H9 (cell line): ENCODE measurements around the gene DOC2B. TPM values are rescaled to one million over a fixed set of nuclear protein-coding genes. Genes with fewer than 3 reads are reported as not detected.
"Not testable (repeated sequence)": the region's sequence is repeated elsewhere in the genome, so short reads cannot be mapped to it uniquely, and the experiment has no call there.

ENCODE experiments used
- DNase-seq: peaks from one replicate; pipeline ENCODE4 v3.0.0-alpha.2; 2017
- H2AFZ ChIP-seq: one replicate; pipeline ENCODE4 v1.6.1; 2013; ENCODE audit warnings: mild to moderate bottlenecking, low read length, control low read depth, moderate library complexity
- H2AK5ac ChIP-seq: 2 replicates; pipeline ENCODE4 v1.6.1; 2013; ENCODE audit warnings: low read length, control low read depth, mixed read lengths; ENCODE audit not compliant: insufficient read length
- H2BK120ac ChIP-seq: one replicate; pipeline ENCODE4 v1.6.1; 2013; ENCODE audit warnings: low read depth, mild to moderate bottlenecking, low read length, control low read depth, inconsistent platforms; ENCODE audit not compliant: poor library complexity, severe bottlenecking
- H2BK12ac ChIP-seq: 2 replicates; pipeline ENCODE4 v1.6.1; 2013; ENCODE audit warnings: low read length, control low read depth, mixed read lengths, low read depth; ENCODE audit not compliant: insufficient read length
- H2BK15ac ChIP-seq: 2 replicates; pipeline ENCODE4 v1.6.1; 2013; ENCODE audit warnings: low read depth, low read length, control low read depth
- H2BK20ac ChIP-seq: one replicate; pipeline ENCODE4 v1.6.1; 2013; ENCODE audit warnings: low read depth, mild to moderate bottlenecking, low read length, control low read depth, inconsistent platforms; ENCODE audit not compliant: poor library complexity, severe bottlenecking
- H2BK5ac ChIP-seq: 2 replicates; pipeline ENCODE4 v1.6.1; 2013; ENCODE audit warnings: low read length, control low read depth, mixed read lengths; ENCODE audit not compliant: insufficient read length
- H3K14ac ChIP-seq: 2 replicates; pipeline ENCODE4 v1.6.1; 2013; ENCODE audit warnings: low read length, control low read depth; ENCODE audit not compliant: insufficient read depth
- H3K18ac ChIP-seq: 2 replicates; pipeline ENCODE4 v1.6.1; 2013; ENCODE audit warnings: low read depth, mild to moderate bottlenecking, mixed read lengths, low read length, control low read depth; ENCODE audit not compliant: insufficient read length
- H3K23ac ChIP-seq: 2 replicates; pipeline ENCODE4 v1.6.1; 2013; ENCODE audit warnings: low read length, control low read depth, mixed read lengths, low read depth; ENCODE audit not compliant: insufficient read length
- H3K23me2 ChIP-seq: 2 replicates; pipeline ENCODE4 v1.6.1; 2013; ENCODE audit warnings: low read depth, mild to moderate bottlenecking, mixed read lengths, low read length, control low read depth; ENCODE audit not compliant: insufficient read length, poor library complexity, severe bottlenecking
- H3K27ac ChIP-seq: 2 replicates; pipeline ENCODE4 v1.5.1; 2013; ENCODE audit warnings: low read length, control low read depth, mixed read lengths, low read depth; ENCODE audit not compliant: insufficient read length
- H3K27me3 ChIP-seq: 2 replicates; pipeline ENCODE4 v1.6.1; 2013; ENCODE audit warnings: low read length, control low read depth, inconsistent platforms; ENCODE audit not compliant: insufficient read depth
- H3K4ac ChIP-seq: 2 replicates; pipeline ENCODE4 v1.6.1; 2013; ENCODE audit warnings: low read depth, mild to moderate bottlenecking, control low read depth, inconsistent platforms, low read length, moderate library complexity
- H3K4me1 ChIP-seq: 2 replicates; pipeline ENCODE4 v1.6.1; 2013; ENCODE audit warnings: low read length, control low read depth, inconsistent platforms; ENCODE audit not compliant: insufficient read depth
- H3K4me2 ChIP-seq: 2 replicates; pipeline ENCODE4 v1.6.1; 2013; ENCODE audit warnings: low read length, control low read depth, mixed read lengths; ENCODE audit not compliant: insufficient read length, insufficient read depth
- H3K56ac ChIP-seq: 2 replicates; pipeline ENCODE4 v1.6.1; 2013; ENCODE audit warnings: low read depth, mild to moderate bottlenecking, mixed read lengths, low read length, control low read depth; ENCODE audit not compliant: insufficient read length
- H3K79me1 ChIP-seq: 2 replicates; pipeline ENCODE4 v1.6.1; 2013; ENCODE audit warnings: low read depth, mild to moderate bottlenecking, moderate library complexity, low read length, control low read depth, inconsistent platforms; ENCODE audit not compliant: insufficient read depth, poor library complexity, severe bottlenecking
- H3K79me2 ChIP-seq: 2 replicates; pipeline ENCODE4 v1.6.1; 2013; ENCODE audit warnings: low read length, control low read depth, inconsistent platforms; ENCODE audit not compliant: insufficient read depth
- H3K9ac ChIP-seq: 2 replicates; pipeline ENCODE4 v1.6.1; 2013; ENCODE audit warnings: low read length, control low read depth, mixed read lengths; ENCODE audit not compliant: insufficient read length; ENCODE audit errors: extremely low read depth
- H3K9me3 ChIP-seq: one replicate; pipeline ENCODE4 v1.6.1; 2013; ENCODE audit warnings: low read depth, low read length, inconsistent platforms; ENCODE audit not compliant: control insufficient read depth
- H3T11ph ChIP-seq: one replicate; pipeline ENCODE4 v1.6.1; 2013; ENCODE audit warnings: mild to moderate bottlenecking, low read length, control low read depth, inconsistent platforms
- H4K20me1 ChIP-seq: one replicate; pipeline ENCODE4 v1.6.1; 2013; ENCODE audit not compliant: control insufficient read depth, insufficient read length, insufficient read depth
- H4K5ac ChIP-seq: 2 replicates; pipeline ENCODE4 v1.6.1; 2013; ENCODE audit warnings: low read depth, mild to moderate bottlenecking, mixed read lengths, low read length, control low read depth; ENCODE audit not compliant: insufficient read length
- H4K8ac ChIP-seq: replicated peaks from 2 replicates; pipeline ENCODE4 v1.6.1; 2013; ENCODE audit warnings: low read length, control low read depth, mixed read lengths, low read depth; ENCODE audit not compliant: insufficient read length
- H4K91ac ChIP-seq: 2 replicates; pipeline ENCODE4 v1.6.1; 2013; ENCODE audit warnings: low read depth, mild to moderate bottlenecking, moderate library complexity, mixed read lengths, low read length, control low read depth; ENCODE audit not compliant: insufficient read length
- H3K27ac Mint-ChIP-seq, 3 experiments: 2 replicates in 2 of 3; 3 replicates in 1 of 3; pipeline ENCODE4 v1.8.0; 2020 to 2021; ENCODE audit warnings: mixed read lengths in 3 of 3, mild to moderate bottlenecking in 1 of 3, moderate library complexity in 1 of 3
- H3K27me3 Mint-ChIP-seq: 2 replicates; pipeline ENCODE4 v1.8.0; 2021; ENCODE audit warnings: low read depth, mild to moderate bottlenecking, moderate library complexity, mixed read lengths
- H3K36me3 Mint-ChIP-seq, 3 experiments: 2 replicates in 2 of 3; 3 replicates in 1 of 3; pipeline ENCODE4 v1.8.0; 2020 to 2021; ENCODE audit warnings: low read depth in 3 of 3, mixed read lengths in 3 of 3; ENCODE audit not compliant: insufficient read depth in 1 of 3
- H3K4me1 Mint-ChIP-seq, 2 experiments: 2 replicates each; pipeline ENCODE4 v1.8.0; 2020; ENCODE audit warnings: mixed read lengths in 2 of 2
- H3K4me3 Mint-ChIP-seq, 2 experiments: 2 replicates in 1 of 2; 3 replicates in 1 of 2; pipeline ENCODE4 v1.8.0; 2020 to 2021; ENCODE audit warnings: mild to moderate bottlenecking in 2 of 2, mixed read lengths in 2 of 2, moderate library complexity in 1 of 2
- H3K9me3 Mint-ChIP-seq, 2 experiments: 2 replicates in 1 of 2; 3 replicates in 1 of 2; pipeline ENCODE4 v1.8.0; 2020; ENCODE audit warnings: mild to moderate bottlenecking in 2 of 2, mixed read lengths in 2 of 2, moderate library complexity in 1 of 2
- CTCF ChIP-seq: fragments of 200-600 bp; sonication (generic); conservative IDR thresholded peaks from 3 replicates; pipeline ENCODE4 v1.8.0; 2021; ENCODE audit warnings: antibody characterized with exemption, mild to moderate bottlenecking
- WGBS: extraction: QIAGEN DNeasy Blood & Tissue Kit; methylation state at CpG from one replicate; pipeline ENCODE4 v1.1.7; 2013; ENCODE audit warnings: missing lambda C conversion rate, low lambda C conversion rate, mixed read lengths; ENCODE audit not compliant: insufficient read length; ENCODE audit errors: extremely low coverage; 5-methylcytosine and 5-hydroxymethylcytosine counted together
- total RNA-seq: library from RNA; stranded (reverse); gene quantifications from 2 replicates; pipeline ENCODE4 v1.2.1, GENCODE V29; 2021

The DOC2B gene
- total RNA-seq, 1 experiment from 2014 or later, result 2.1 TPM

DNA sequence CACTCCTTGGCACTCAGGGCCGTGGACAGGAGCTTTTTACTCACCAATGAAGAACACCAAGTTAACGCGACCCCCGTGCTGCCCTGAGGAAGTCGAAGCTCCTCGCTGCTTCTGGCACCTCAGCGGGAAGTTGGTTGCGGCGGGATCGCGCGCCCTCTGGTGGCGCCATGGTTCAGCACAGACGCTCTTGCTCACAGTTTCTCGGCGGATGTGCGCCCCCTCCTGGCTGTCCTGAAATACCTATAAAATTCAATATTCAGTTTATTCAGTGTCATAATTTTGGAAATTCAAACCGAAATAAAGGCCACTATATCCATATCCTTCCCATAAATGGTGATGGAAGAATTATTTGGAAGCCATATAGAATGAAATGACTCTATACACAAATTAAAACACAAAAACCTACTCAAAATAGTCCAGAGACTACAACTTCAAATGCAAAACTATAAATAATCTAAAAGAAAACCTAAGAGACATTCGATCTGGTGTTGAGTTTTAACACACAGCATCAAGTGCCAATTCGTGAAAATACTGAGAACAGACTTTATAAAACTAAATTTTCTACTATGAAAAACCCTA is 63.0 kb downstream of the DOC2B start:
- not testable (repeated sequence) for H3K36me3 Mint-ChIP-seq

DNA sequence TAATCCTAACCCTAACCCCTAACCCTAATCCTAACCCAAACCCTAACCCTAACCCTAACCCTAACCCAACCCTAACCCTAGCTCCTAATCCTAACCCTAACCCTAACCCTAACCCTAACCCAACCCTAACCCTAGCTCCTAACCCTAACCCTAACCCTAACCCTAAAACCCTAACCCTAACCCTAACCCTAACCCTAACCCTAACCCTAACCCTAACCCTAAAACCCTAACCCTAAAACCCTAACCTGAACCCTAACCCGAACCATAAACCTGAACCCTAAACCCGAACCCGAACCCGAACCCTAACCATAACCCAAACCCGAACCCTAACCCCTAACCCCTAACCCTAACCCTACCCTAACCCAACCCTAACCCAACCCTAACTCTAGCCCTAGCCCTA is 68.3 kb downstream of the DOC2B start:
- H3K18ac ChIP-seq, H3K4ac ChIP-seq, H3T11ph ChIP-seq, H4K5ac ChIP-seq, H3K56ac ChIP-seq, H3K9me3 Mint-ChIP-seq, H3K27me3 Mint-ChIP-seq, DNase-seq, H3K4me2 ChIP-seq, H4K8ac ChIP-seq, H2BK20ac ChIP-seq, H3K4me3 Mint-ChIP-seq, H2BK12ac ChIP-seq, H3K79me1 ChIP-seq, H2BK15ac ChIP-seq, H2BK120ac ChIP-seq, H3K9me3 ChIP-seq, H3K9ac ChIP-seq, H3K4me1 ChIP-seq, H3K27me3 ChIP-seq, H2AK5ac ChIP-seq, H3K23ac ChIP-seq, H3K36me3 Mint-ChIP-seq, H4K20me1 ChIP-seq, H2BK5ac ChIP-seq, H3K23me2 ChIP-seq, H3K4me1 Mint-ChIP-seq, H4K91ac ChIP-seq, H3K79me2 ChIP-seq, H3K27ac Mint-ChIP-seq, H2AFZ ChIP-seq, H3K14ac ChIP-seq, H3K27ac ChIP-seq: not testable (repeated sequence)
- no CpG with 5 or more reads among the region's 5 CpGs for WGBS

More for the DNA sequence above, 63.0 kb downstream of the DOC2B start:
- DNase-seq, result peak; percentile 26
- not testable (repeated sequence) for H3K4me1 Mint-ChIP-seq, H4K91ac ChIP-seq, H4K5ac ChIP-seq, H2BK15ac ChIP-seq, H3K4ac ChIP-seq, H4K20me1 ChIP-seq, H3K79me2 ChIP-seq, H3K4me2 ChIP-seq, H2AFZ ChIP-seq, H2BK12ac ChIP-seq, H3K23me2 ChIP-seq, H3K27ac Mint-ChIP-seq, H3K27me3 Mint-ChIP-seq, H3K14ac ChIP-seq, H3K18ac ChIP-seq, H3K9me3 Mint-ChIP-seq, H2AK5ac ChIP-seq, H3K4me1 ChIP-seq, H3K56ac ChIP-seq, H2BK5ac ChIP-seq, H3K23ac ChIP-seq, H3K27me3 ChIP-seq, H3K9me3 ChIP-seq, H3T11ph ChIP-seq, H3K4me3 Mint-ChIP-seq, H2BK120ac ChIP-seq, H3K9ac ChIP-seq, H2BK20ac ChIP-seq, H3K79me1 ChIP-seq, H4K8ac ChIP-seq, H3K27ac ChIP-seq
- WGBS, result no CpG with 5 or more reads among the region's 20 CpGs
- TF ChIP-seq CTCF, result peak; percentile 51
